GM18858 (cell line): ENCODE results near the gene ZNF146.
"Not testable (repeated sequence)": the region's sequence is repeated elsewhere in the genome, so short reads cannot be mapped to it uniquely, and the experiment has no call there.

Experiments
- ATAC-seq: cut with Tn5 transposase; IDR thresholded peaks from one replicate; pipeline ENCODE4 v1.9.1; 2021; ENCODE audit not compliant: unreplicated experiment

The ZNF146 gene

DNA sequence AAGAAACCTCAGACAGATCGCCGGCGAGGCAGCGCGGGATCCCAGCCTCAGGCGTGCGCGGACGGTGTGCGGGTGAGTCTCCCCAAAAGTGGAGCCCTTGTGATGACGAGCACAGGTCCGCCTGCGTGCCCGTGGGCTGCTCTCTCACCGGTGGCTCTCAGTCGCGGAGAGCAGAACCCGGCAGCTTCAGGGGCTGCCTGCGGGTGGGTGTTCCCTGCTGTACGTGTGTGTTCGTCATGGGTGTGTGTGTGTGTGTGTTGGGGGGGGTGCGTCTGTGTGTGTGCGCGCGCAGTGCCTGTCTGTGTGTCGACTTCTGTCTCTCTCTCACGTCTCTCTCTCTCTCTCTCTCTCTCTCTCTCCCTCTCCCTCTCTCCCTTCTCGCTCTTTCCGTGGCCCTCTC, 54.4 kb downstream of the ZNF146 start:
- not testable (repeated sequence) for ATAC-seq
